Putamen (tissue), 1 donor: ENCODE data around the gene CDK15.
"Not testable (repeated sequence)": the region's sequence is repeated elsewhere in the genome, so short reads cannot be mapped to it uniquely, and the experiment has no call there.

Experiments
- DNase-seq: peaks from one replicate; pipeline ENCODE4 v3.0.0-alpha.2; 2016; ENCODE audit warnings: low spot score

Gene CDK15

GRCh38 chr2:201806442-201807170, at the start of gene CDK15:
Gene CDK15 (plus strand): TSS chr2:201806537. CDS start chr2:201806665, 128 bp downstream.
- no peak for DNase-seq

GRCh38 chr2:201758234-201758633, 48.1 kb upstream of the CDK15 start:
- no peak for DNase-seq

DNA sequence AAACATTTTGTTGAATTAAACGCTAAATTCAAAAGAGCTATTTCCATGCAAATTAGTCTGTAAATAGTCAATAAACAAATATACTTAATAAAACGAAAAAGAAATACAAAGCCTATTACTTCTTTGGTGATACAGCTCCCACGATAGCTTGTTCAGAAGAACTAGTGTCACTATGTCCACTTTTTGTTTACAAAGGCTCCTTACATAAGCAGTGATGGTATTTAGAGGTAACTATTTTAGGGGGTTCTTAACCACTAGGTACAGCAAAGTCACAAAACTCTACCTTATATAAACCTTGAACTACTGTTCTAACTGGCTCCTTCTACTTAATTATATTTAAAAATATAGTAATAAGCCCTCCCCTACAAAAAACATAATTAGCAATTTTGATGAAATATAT, 47.5 kb upstream of the CDK15 start:
- no peak for DNase-seq

- DNase-seq, result no peak
Measured at GRCh38 chr2:201759567-201759966, 46.8 kb upstream of the CDK15 start.

GRCh38 chr2:201761101-201761500, 45.2 kb upstream of the CDK15 start:
- DNase-seq, result no peak

DNA sequence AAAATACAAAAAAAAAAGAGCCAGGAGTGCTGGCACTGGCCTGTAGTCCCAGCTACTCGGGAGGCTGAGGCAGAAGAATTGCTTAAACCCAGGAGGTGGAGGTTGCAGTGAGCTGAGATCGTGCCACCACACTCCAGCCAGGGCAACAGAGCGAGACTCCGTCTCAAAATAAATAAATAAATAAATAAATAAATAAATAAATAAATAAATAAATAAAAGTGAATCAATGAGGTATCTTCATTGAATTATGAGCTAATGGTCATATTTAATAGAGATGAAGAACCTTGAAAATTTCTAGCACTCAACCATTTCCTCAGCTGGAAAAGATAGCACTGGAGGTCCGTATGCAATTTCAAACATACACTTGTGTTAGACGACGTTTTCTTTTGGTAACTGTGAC, 41.9 kb upstream of the CDK15 start:
- not testable (repeated sequence) for DNase-seq

GRCh38 chr2:201765799-201766198, 40.5 kb upstream of the CDK15 start:
- DNase-seq, result no peak

DNA sequence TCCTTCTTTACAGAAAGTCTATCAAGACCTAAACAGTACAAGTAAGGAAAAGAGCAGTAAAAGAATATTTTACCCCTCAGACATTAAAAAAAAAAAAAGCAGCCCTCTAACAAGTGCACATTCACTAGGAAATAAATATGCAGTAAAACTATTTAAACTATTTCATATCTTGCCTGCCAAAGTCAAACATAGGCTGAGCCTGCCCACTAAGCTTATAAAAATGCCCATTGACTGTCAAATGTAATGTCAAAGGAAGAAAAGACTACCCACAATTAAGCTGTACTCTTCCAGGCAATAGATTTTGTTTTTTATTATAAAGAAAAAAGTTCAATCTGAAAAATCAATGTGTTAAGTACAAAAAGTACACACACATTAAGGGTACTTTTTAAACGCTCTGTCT, 37.4 kb upstream of the CDK15 start:
- DNase-seq, result no peak

DNA sequence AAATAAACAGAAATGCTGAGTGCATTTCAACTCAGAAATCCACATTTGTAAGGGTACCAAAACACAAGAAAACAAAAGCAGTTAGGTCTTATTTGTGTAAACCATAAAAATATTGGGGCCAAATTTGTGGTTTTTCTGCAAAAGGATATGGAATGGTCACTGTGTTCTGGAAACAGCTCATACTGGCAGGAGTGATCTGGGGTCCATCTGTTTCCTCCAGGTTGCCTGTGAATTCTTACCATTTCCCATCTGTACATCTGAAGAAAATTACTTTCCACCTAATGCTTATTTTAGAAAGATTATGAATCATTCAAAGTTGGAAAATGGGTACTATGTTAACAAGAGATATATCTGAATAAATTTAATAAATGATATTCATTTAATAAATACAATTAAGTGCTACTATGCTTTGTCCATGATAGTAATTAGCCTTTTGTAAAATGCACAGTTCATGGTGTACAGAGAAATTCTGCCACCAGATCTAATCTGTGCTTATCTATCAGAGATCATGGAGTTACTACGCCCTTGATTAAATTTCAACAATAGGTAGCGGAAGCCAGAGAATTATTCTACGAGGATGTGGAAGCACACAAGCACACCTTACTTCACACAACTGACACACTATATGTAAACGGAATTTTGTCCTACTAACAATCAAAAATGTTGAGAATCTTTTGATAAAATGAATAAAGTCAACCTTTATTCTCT, 36.5 kb upstream of the CDK15 start:
- DNase-seq, result no peak

GRCh38 chr2:201773990-201774389, 32.3 kb upstream of the CDK15 start:
- DNase-seq, result no peak

DNA sequence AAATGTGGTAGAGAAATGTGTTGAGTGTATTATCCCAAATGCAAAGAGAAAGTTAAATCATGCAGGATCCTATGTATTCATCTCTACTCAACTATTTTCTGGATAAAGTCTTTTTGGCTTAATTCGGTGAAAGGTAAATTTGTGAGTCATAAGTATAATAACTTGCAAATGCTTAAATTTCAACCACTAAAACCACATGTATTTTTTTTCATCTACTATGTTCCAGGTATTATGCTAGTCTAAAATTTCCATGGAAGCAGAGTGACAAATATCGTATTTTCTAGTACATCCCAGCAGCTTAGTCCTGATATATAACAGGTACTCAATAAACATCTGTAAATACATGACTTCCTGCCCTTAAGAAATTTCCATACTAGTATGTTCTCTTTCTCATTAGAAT, 31.8 kb upstream of the CDK15 start:
- no peak for DNase-seq

DNA sequence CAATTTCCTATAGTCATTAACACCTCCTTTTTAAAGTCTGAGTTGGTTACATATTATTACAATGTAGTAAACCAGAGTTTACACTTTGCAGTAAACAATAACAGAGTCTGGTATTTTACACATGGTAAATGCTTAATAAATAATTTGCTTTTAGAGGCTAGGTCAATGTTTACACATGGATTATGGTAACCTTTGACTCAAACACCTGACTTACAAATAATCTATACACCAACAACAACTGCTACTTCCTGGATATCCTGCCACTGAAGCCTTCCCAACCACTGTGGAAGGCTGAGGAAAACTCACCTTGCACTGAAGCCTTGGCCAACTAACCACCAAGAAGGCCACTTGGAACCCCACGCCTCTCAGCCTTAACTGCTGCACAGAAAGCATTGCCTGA, 31.0 kb upstream of the CDK15 start:
- DNase-seq, result no peak

DNA sequence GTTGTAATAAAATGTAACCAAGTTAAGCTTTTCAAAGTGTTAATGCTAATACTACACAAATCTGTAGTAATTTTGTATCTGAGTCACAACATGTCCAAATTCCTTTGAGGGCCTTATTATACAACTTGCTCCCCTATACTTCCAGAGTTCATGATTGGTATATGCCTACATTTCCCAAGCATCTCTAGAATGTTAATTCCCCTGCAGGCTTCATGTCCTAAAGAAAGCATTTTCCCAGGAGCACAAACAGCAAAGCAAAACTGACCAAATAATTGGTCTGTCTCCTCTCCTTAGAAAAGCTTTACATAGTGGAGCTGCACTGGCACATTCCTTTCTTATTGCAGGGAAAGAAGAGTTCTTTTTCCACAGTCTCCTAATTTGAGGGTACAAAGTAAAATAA, 29.3 kb upstream of the CDK15 start:
- DNase-seq, result no peak

- no peak for DNase-seq
Measured at GRCh38 chr2:201777869-201778268, 28.5 kb upstream of the CDK15 start.

DNA sequence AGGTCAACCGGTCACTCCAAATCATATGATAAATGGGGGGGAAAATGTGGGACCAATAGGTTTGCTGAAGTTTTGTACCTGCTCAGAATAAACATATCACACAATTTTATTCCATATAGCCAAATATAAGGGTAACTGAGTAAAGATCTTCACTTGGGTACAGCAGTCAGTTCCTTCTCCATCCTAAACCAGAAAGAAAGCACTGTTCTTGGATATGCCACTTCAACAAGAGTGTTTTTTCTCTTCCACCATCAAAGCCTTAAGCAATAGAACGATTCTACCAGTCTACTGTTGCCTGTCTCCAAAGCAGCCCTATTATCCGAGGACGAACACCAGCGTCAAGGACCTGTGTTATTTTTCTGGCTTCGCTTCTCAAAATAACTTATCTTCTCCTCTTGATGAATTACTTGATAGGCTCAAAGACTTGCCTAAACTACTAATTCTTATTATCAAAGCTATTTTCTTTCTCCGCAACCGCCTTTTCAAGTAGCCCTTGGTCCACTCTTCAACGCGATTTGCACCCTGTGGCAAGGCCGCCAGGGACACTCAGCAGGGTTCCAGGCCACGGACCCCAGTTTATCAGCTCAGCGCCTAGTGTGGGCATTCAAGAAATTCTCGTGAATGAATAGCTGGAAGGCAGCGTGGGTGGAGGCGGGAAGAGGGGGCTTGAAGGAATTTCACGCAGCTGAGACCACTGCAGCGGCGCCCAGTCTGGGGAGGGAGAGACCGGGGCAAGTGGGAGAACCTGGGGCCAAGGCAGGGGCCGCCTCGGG, 26.2 kb upstream of the CDK15 start:
- peak; percentile 20 for DNase-seq

DNA sequence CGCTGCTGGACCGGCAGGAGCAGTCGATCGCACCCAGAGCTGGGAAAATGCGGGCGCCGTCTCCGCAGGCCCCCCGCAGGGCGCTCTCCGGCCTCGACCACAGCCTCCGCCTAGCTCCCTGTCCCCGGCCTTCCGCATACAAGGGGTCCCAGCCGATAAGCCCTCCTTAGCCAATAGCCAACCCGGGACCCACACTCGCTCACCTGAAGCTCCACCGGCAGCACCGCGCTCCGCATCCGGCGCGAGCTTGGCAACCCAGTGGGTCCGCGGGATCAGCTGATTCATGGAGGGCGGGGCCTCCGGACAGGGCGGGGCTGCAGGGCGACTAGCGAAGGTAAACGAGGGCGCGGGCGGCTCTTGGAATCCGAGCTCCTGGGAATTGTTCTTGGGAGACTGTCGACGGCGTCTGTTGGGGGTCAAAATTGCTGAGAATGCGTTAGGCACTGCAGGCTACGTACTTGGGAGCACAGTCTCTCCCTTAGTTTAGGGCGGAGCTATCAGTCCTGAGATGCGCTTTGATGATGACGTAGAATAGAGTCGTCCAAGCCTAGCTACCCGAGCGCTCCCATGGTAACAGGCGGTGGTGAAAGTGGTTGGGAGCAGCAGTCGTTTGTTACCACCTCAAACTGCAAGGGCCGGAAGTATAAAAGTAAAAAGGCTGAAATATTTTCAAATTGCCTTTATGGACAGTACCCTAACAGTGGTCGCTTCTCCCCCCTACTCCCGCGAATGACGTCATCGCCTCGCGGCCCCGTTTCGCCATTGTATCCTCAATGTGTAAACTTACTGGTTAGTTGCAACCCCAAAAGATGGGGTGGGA, 25.5 kb upstream of the CDK15 start, which contains the start of gene ALS2:
Gene ALS2, minus strand, starts transcription at position 260 of the 820 bp plus-strand sequence. CDS start 12,048 bp downstream, outside the sequence.
- peak; percentile 97 for DNase-seq

DNA sequence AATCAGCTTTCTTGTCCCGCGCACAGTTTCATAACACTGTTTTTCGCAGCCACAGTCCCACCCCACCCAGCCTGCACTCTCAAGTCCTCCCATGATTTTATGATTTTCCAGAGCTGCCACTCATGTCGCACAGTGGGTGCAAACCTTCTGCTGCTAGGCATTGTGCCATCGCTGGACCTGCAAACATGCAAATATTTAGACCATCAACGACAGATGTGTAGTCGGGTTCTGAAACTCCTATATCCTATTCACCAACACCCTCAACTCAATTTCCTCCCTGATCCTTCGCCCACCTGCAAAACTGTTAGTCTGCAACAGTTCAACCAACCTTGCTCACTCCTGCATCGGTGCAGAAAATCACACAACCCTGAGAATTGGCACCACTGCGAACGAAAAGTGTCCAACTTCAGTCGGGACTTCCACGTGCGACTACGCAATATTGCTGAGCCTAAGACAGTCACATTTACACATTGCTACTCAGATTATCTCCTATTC, 24.7 kb upstream of the CDK15 start:
- peak; percentile 59 for DNase-seq

DNA sequence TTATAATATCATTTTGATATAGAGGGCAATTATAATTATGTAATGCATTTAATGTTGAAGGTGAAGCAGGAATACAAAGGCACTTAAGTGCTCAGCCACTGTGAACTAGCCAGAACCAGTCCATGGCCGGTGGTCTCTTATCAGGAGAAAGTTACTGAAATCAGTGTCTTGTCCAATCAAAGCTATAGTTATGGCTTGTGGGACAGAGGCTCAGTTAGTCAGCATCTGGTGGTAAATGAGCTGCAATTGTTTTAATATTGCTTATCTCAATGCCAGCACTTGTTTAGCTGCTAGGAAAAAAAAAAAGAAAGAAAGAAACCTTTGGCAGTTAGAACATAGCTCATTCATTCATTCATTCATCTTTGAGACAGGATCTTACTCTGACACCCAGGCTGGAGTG, 21.8 kb upstream of the CDK15 start:
- no peak for DNase-seq

- no peak for DNase-seq
Measured at GRCh38 chr2:201785135-201785534, 21.2 kb upstream of the CDK15 start.

- DNase-seq, result no peak
Measured at GRCh38 chr2:201786471-201786870, 19.9 kb upstream of the CDK15 start.

- DNase-seq, result no peak
Measured at GRCh38 chr2:201788371-201788770, 18.0 kb upstream of the CDK15 start.

- no peak for DNase-seq
Measured at GRCh38 chr2:201789395-201789794, 16.9 kb upstream of the CDK15 start.
